HCT116 (cell line): ENCODE data around the gene CCSER1.

ENCODE experiments used
- CTCF ChIP-seq, 3 experiments: fragments of 200-600 bp in 1 of 3; sonication (generic) in 1 of 3; IDR thresholded peaks in 2 of 3; conservative IDR thresholded peaks in 1 of 3; 2 replicates each; pipeline ENCODE4 v1.5.1; 2012 to 2017; ENCODE audit warnings: low read depth in 2 of 3, low read length in 2 of 3, antibody characterized with exemption in 1 of 3, borderline replicate concordance in 1 of 3, control low read depth in 1 of 3, mild to moderate bottlenecking in 1 of 3, mixed read lengths in 1 of 3, mixed run types in 1 of 3, moderate library complexity in 1 of 3; ENCODE audit not compliant: insufficient read depth in 1 of 3
- SIN3A ChIP-seq: IDR thresholded peaks from 2 replicates; pipeline ENCODE4 v1.6.1; 2012; ENCODE audit warnings: low read depth

DNA sequence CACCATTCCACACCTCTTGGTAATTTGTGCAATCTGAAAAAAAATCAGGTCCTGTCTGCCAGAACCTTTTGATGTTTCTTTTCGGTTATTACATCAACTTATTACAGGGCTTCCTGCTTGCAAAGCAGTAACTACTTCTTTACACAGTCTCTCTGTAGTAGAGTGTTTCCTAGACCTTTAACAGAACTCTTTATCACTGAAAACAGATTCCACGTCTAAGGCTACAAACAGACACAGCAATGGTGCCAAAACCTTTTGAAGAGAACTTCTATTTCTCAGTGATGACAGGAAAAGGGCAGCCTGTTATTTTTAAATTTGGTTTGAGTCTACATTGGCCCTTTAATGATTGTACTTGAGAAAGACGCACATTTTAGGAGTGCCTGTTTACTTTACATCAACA lies 1463.1 kb downstream of the CCSER1 start:
- TF ChIP-seq CTCF (IDR thresholded peaks at IDR 0.05 in 2 of 3, conservative IDR thresholded peaks at IDR 0.05 in 1 of 3; ENCODE audit: borderline replicate concordance in 1 of 3, insufficient read depth in 1 of 3, low read depth in 2 of 3, low read length in 2 of 3) = no peak
- TF ChIP-seq SIN3A = no peak
